Omental fat pad (tissue), 4 donors: Measurements from ENCODE around the gene DMKN. TPM values are rescaled to one million over a fixed set of nuclear protein-coding genes. Genes with fewer than 3 reads are reported as not detected.

Experiments
- ATAC-seq: fragments of 150-250 bp; one replicate; pipeline ENCODE4 v1.9.1; 2016; ENCODE audit warnings: mild to moderate bottlenecking, moderate library complexity; ENCODE audit not compliant: low FRiP score
- DNase-seq: peaks from one replicate; pipeline ENCODE4 v3.0.0-alpha.2; 2019; ENCODE audit warnings: low spot score
- CTCF ChIP-seq, 3 donors: fragments of 450-650 bp; IDR thresholded peaks; one replicate each; pipeline ENCODE4 v1.5.1; 2016 to 2017; ENCODE audit warnings: antibody characterized with exemption in 3 of 3, mild to moderate bottlenecking in 3 of 3, moderate library complexity in 2 of 3
- total RNA-seq, 4 donors: library from RNA; depleted of rRNA; stranded (reverse); fragments of >200 nt; gene quantifications; one replicate each; pipeline ENCODE4 v1.1.0, GENCODE V29; 2016

Gene DMKN
- total RNA-seq, 4 donors from 2014 or later: 2.8 to 48.9 (median 33.8) TPM

GRCh38 chr19:35507561-35507960, 5.9 kb downstream of the DMKN start:
- DNase-seq (no peak), ATAC-seq (no peak)
- no peak for TF ChIP-seq CTCF (IDR thresholded peaks at IDR 0.05)

GRCh38 chr19:35506011-35506410, 7.4 kb downstream of the DMKN start:
- TF ChIP-seq CTCF (IDR thresholded peaks at IDR 0.05): no peak
- no peak for ATAC-seq
- no peak for DNase-seq

- no peak for TF ChIP-seq CTCF (IDR thresholded peaks at IDR 0.05)
- DNase-seq (no peak), ATAC-seq (no peak)
These were observed 10.7 kb downstream of the DMKN start for GRCh38 chr19:35502751-35503150.

GRCh38 chr19:35501684-35502083, 11.8 kb downstream of the DMKN start:
- DNase-seq (peak; percentile 54), ATAC-seq (peak; percentile 57)
- TF ChIP-seq CTCF (IDR thresholded peaks at IDR 0.05): no peak

- DNase-seq (no peak), ATAC-seq (no peak)
- no peak for TF ChIP-seq CTCF (IDR thresholded peaks at IDR 0.05)
These were observed 12.8 kb downstream of the DMKN start for GRCh38 chr19:35500611-35501010.

GRCh38 chr19:35498984-35499527, 14.4 kb downstream of the DMKN start:
- no peak for TF ChIP-seq CTCF (IDR thresholded peaks at IDR 0.05)
- no peak for ATAC-seq
- DNase-seq: no peak

GRCh38 chr19:35498220-35498619, 15.2 kb downstream of the DMKN start:
- no peak for TF ChIP-seq CTCF (IDR thresholded peaks at IDR 0.05)
- ATAC-seq (no peak), DNase-seq (no peak)
